B cell (primary cell): ENCODE measurements around the gene ZNF23. TPM values are rescaled to one million over a fixed set of nuclear protein-coding genes. Genes with fewer than 3 reads are reported as not detected.

Source experiments
- ATAC-seq: fragments of 200-7000 bp; cut with Tn5 transposase; one replicate; pipeline ENCODE4 v1.10.0; 2021; ENCODE audit warnings: low read depth, mild to moderate bottlenecking, moderate number of reproducible peaks, moderate library complexity
- CTCF ChIA-PET: fragments of 350-600 bp; sonication (Branson Sonifier 250); formaldehyde crosslinking; loops from one replicate; lab custom pipeline; 2021; ENCODE audit warnings: antibody characterized with exemption, inconsistent platforms; lab: Charles Lee
- POLR2A ChIA-PET: fragments of 350-600 bp; sonication (Branson Sonifier 250); formaldehyde crosslinking; loops from one replicate; lab custom pipeline; 2021; ENCODE audit warnings: antibody characterized with exemption; lab: Charles Lee
- DNase-seq: peaks from one replicate; pipeline ENCODE4 v3.0.0; 2013
- H2AFZ ChIP-seq: 2 replicates; pipeline ENCODE4 v1.6.1; 2012; ENCODE audit warnings: mild to moderate bottlenecking, low read depth, low read length; ENCODE audit not compliant: insufficient read depth, poor library complexity, severe bottlenecking
- H3K27ac ChIP-seq, 2 donors: 1 replicate in 1 of 2; 2 replicates in 1 of 2; pipeline ENCODE4 v1.5.1; 2012 to 2013; ENCODE audit warnings: low read length in 2 of 2, mild to moderate bottlenecking in 2 of 2, moderate library complexity in 1 of 2
- H3K27me3 ChIP-seq, 4 experiments: fragments of 200-600 bp in 1 of 4; sonication (generic) in 1 of 4; replicated peaks in 1 of 4; 1 replicate in 2 of 4; 2 replicates in 2 of 4; pipeline versions ENCODE4 v1.6.1 to v1.7.0; 2013 to 2016; ENCODE audit warnings: low read length in 3 of 4, mild to moderate bottlenecking in 2 of 4, mixed read lengths in 1 of 4, moderate library complexity in 1 of 4; ENCODE audit not compliant: insufficient read depth in 4 of 4, control insufficient read depth in 3 of 4; ENCODE audit errors: control extremely low read depth in 1 of 4
- H3K36me3 ChIP-seq, 2 experiments: replicated peaks in 1 of 2; 1 replicate in 1 of 2; 2 replicates in 1 of 2; pipeline versions ENCODE4 v1.6.1 to v1.7.1; 2013; ENCODE audit warnings: low read length in 1 of 2; ENCODE audit not compliant: insufficient read depth in 2 of 2, control insufficient read depth in 1 of 2; ENCODE audit errors: control extremely low read depth in 1 of 2, extremely low read depth in 1 of 2
- H3K4me1 ChIP-seq, 2 donors: fragments of 200-600 bp in 1 of 2; sonication (generic) in 1 of 2; 1 replicate in 1 of 2; 2 replicates in 1 of 2; pipeline versions ENCODE4 v1.5.1 to v1.6.1; 2013 to 2017; ENCODE audit warnings: low read length in 2 of 2; ENCODE audit not compliant: control insufficient read depth in 2 of 2, insufficient read depth in 2 of 2
- H3K4me2 ChIP-seq: replicated peaks from 2 replicates; pipeline ENCODE3; 2012; ENCODE audit warnings: mild to moderate bottlenecking, low read depth, low read length; ENCODE audit not compliant: poor library complexity, severe bottlenecking
- H3K4me3 ChIP-seq, 5 experiments: fragments of 200-600 bp in 1 of 5; sonication (generic) in 1 of 5; 1 replicate in 3 of 5; 2 replicates in 2 of 5; pipeline versions ENCODE4 v1.5.1 to v1.7.0; 2011 to 2016; ENCODE audit warnings: low read length in 4 of 5, mild to moderate bottlenecking in 4 of 5, low read depth in 2 of 5, control low read depth in 1 of 5, moderate library complexity in 1 of 5; ENCODE audit not compliant: insufficient read depth in 1 of 5; ENCODE audit errors: control extremely low read depth in 1 of 5, extremely low read depth in 1 of 5
- H3K79me2 ChIP-seq: fragments of 200-600 bp; sonication (generic); one replicate; pipeline ENCODE4 v1.6.0; 2016; ENCODE audit warnings: low read length; ENCODE audit not compliant: control insufficient read depth, insufficient read depth
- H3K9ac ChIP-seq: fragments of 200-600 bp; sonication (generic); 2 replicates; pipeline ENCODE4 v1.6.1; 2017; ENCODE audit warnings: mild to moderate bottlenecking, low read length, moderate library complexity
- H3K9me3 ChIP-seq, 3 donors: one replicate each; pipeline versions ENCODE4 v1.6.1 to v1.7.1; 2013; ENCODE audit warnings: low read length in 2 of 3; ENCODE audit not compliant: control insufficient read depth in 2 of 3, insufficient read depth in 1 of 3; ENCODE audit errors: control extremely low read depth in 1 of 3
- H4K20me1 ChIP-seq: 2 replicates; pipeline ENCODE4 v1.6.0; 2012; ENCODE audit warnings: mild to moderate bottlenecking, low read length; ENCODE audit not compliant: insufficient read depth, control insufficient read depth, poor library complexity, severe bottlenecking
- H3K27ac Mint-ChIP-seq: one replicate; pipeline ENCODE4 v1.8.0; 2021; ENCODE audit warnings: mixed read lengths
- H3K27me3 Mint-ChIP-seq: one replicate; pipeline ENCODE4 v1.8.0; 2021; ENCODE audit warnings: mixed read lengths
- H3K4me1 Mint-ChIP-seq: one replicate; pipeline ENCODE4 v1.8.0; 2021; ENCODE audit warnings: mixed read lengths
- H3K4me3 Mint-ChIP-seq: one replicate; pipeline ENCODE4 v1.8.0; 2021; ENCODE audit warnings: mixed read lengths
- H3K9me3 Mint-ChIP-seq: one replicate; pipeline ENCODE4 v1.8.0; 2022; ENCODE audit warnings: mixed read lengths; ENCODE audit not compliant: insufficient read depth
- EZH2 ChIP-seq: IDR thresholded peaks from 2 replicates; pipeline ENCODE4 v1.6.1; 2012; ENCODE audit warnings: borderline replicate concordance, low read depth, mild to moderate bottlenecking, moderate library complexity, low read length; ENCODE audit not compliant: insufficient read depth, poor library complexity, severe bottlenecking
- WGBS: methylation state at CpG from one replicate; pipeline ENCODE4 v1.1.5; 2013; ENCODE audit warnings: missing lambda C conversion rate; ENCODE audit not compliant: insufficient coverage; 5-methylcytosine and 5-hydroxymethylcytosine counted together
- intact Hi-C: fragments of 100-400 bp; cut with micrococcal nuclease; formaldehyde crosslinking; loops from one replicate; pipeline ENCODE4 v1.10.0; 2022
- polyA plus RNA-seq: library from polyadenylated mRNA; depleted of rRNA; stranded (reverse); fragments of >200 nt; gene quantifications from 2 replicates; pipeline ENCODE4 v1.2.3, GENCODE V29; 2012
- total RNA-seq, 2 donors: library from RNA; stranded (reverse); fragments of 120-200 nt in 1 of 2; gene quantifications; 1 replicate in 1 of 2; 2 replicates in 1 of 2; pipeline versions ENCODE4 v1.2.3 to v1.2.4, GENCODE V29; 2013 to 2022
- TF ChIP-seq, protein P1 (sequence below): fragments of 200-600 bp; IDR thresholded peaks from one replicate; pipeline ENCODE4 v1.8.0; 2022; ENCODE audit warnings: antibody characterized with exemption, mild to moderate bottlenecking

Gene ZNF23
- total and polyA plus RNA-seq, 2 donors (not counting 1 experiment from before 2014, with no cell fraction given): 8.4 to 15.0 TPM

DNA sequence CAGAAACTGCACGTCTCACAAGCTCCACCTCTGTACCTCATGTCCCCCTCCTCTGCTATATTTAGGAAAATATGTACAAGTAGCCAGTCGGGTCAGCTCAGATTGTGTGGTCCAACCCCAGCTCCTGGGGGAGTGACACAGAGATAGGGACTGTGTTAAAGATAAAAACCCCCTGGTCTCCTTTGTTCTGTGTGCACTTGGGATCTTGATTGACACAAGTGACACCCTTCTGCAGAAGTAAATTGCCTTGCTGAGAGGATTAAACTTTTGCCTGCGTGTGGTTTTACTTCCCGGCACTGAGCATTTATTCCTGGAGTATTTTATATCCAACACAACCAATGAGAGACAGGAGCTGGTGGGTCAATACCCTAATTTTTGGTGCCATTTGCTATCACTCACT is 57.7 kb downstream of the ZNF23 start:
- Mint-ChIP-seq H3K27me3 (peaks cover 53% of the 10 kb centered on the region), H3K27ac (no peak overlapping the region), H3K9me3 (peaks cover 6% of the 10 kb centered on the region), H3K4me1 (no peaks in the 10 kb centered on the region), H3K4me3 (no peak overlapping the region)
- no peaks in the 10 kb centered on the region for H4K20me1 ChIP-seq
- no peaks in the 10 kb centered on the region for H3K79me2 ChIP-seq
- no peak overlapping the region for H3K27ac ChIP-seq
- no peak for DNase-seq
- no peak overlapping the region for H3K9ac ChIP-seq
- no peaks in the 10 kb centered on the region for H3K4me1 ChIP-seq
- H3K9me3 ChIP-seq: peaks cover 0 to 19% (median 0%) of the 10 kb centered on the region in 3 donors
- no peak overlapping the region for H3K4me3 ChIP-seq
- ChIA-PET POLR2A (no interaction called here), CTCF (interaction anchor here (1.6 kb wide), 1 partner anchor 207 kb away, joined by 4 read pairs; no protein-coding TSS in a partner anchor)
- WGBS: 100% methylated on average over 3 of the region's 4 CpGs
- no peaks in the 10 kb centered on the region for H3K36me3 ChIP-seq
- peaks cover 0 to 8% (median 0%) of the 10 kb centered on the region in 4 experiments for H3K27me3 ChIP-seq
- TF ChIP-seq, protein P1, sequence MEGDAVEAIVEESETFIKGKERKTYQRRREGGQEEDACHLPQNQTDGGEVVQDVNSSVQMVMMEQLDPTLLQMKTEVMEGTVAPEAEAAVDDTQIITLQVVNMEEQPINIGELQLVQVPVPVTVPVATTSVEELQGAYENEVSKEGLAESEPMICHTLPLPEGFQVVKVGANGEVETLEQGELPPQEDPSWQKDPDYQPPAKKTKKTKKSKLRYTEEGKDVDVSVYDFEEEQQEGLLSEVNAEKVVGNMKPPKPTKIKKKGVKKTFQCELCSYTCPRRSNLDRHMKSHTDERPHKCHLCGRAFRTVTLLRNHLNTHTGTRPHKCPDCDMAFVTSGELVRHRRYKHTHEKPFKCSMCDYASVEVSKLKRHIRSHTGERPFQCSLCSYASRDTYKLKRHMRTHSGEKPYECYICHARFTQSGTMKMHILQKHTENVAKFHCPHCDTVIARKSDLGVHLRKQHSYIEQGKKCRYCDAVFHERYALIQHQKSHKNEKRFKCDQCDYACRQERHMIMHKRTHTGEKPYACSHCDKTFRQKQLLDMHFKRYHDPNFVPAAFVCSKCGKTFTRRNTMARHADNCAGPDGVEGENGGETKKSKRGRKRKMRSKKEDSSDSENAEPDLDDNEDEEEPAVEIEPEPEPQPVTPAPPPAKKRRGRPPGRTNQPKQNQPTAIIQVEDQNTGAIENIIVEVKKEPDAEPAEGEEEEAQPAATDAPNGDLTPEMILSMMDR: no peak
- TF ChIP-seq EZH2: no peak
- no peak overlapping the region for H2AFZ ChIP-seq
- ATAC-seq: no peak
- intact Hi-C loops: no loop called here
- H3K4me2 ChIP-seq: no peak overlapping the region

DNA sequence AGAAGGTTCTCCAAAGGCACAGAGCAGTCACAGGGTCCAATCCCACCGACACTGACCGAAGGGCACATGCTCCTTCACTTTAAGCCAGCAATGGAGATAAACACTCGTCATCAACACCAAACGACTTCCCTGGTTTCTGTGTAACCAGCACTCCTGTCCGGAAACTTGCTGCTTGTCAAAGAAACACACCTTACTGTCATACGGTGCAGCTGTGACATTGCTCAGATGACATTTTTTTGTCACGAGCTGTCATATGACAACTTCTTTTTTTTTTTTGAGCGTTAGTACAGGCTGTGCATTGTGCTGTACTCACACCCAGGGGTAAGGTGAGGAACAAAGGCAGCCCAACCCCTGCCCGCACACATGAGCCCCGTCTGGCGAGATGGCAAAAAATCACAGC is 59.4 kb downstream of the ZNF23 start:
- Histone ChIP-seq H4K20me1 (no peaks in the 10 kb centered on the region), H3K4me1 (no peaks in the 10 kb centered on the region), H3K27ac (no peak overlapping the region), H3K4me2 (no peak overlapping the region), H3K4me3 (no peak overlapping the region), H2AFZ (no peak overlapping the region), H3K36me3 (no peaks in the 10 kb centered on the region), H3K79me2 (no peaks in the 10 kb centered on the region), H3K9ac (no peak overlapping the region), H3K9me3 (peaks cover 0 to 19% (median 0%) of the 10 kb centered on the region in 3 donors), H3K27me3 (peaks cover 0 to 8% (median 0%) of the 10 kb centered on the region in 4 experiments)
- Mint-ChIP-seq H3K4me1 (no peaks in the 10 kb centered on the region), H3K9me3 (peaks cover 6% of the 10 kb centered on the region), H3K4me3 (no peak overlapping the region), H3K27me3 (peaks cover 49% of the 10 kb centered on the region), H3K27ac (no peak overlapping the region)
- DNase-seq (no peak), ATAC-seq (no peak)
- 89% methylated on average over 11 of the region's 11 CpGs for WGBS
- CTCF ChIA-PET: interaction anchor here (0.8 kb wide), 1 partner anchor 9 kb away, joined by 3 read pairs; no protein-coding TSS in a partner anchor
- intact Hi-C loops: no loop called here
- POLR2A ChIA-PET: no interaction called here
- no peak for TF ChIP-seq EZH2
- TF ChIP-seq, protein P1: no peak
